K562 (cell line): Measurements from ENCODE around the gene NPC1. TPM values are rescaled to one million over a fixed set of nuclear protein-coding genes. Genes with fewer than 3 reads are reported as not detected.

Experiments
- ATAC-seq: fragments of 200-7000 bp; cut with Tn5 transposase; 3 replicates; pipeline ENCODE4 v1.9.1; 2020; ENCODE audit warnings: moderate library complexity
- BruUV-seq: library from RNA; stranded (reverse); fragments of 400-500 nt; replicated peaks from 2 replicates; lab custom pipeline; 2021; lab: Mats Ljungman, UMichigan
- CTCF ChIA-PET: fragments of 300-600 bp; formaldehyde crosslinking; extraction: SDS; loops from one replicate; lab custom pipeline; 2021; ENCODE audit warnings: low intra/inter-chr PET ratio; lab: Yijun Ruan, JAX
- POLR2A ChIA-PET: fragments of 300-600, 350-650 bp; sonication (Branson Sonifier 250); formaldehyde crosslinking; extraction: SDS; loops from one replicate; lab custom pipeline; 2021; ENCODE audit warnings: antibody characterized with exemption, inconsistent platforms; lab: Yijun Ruan, JAX
- DNase-seq, 4 experiments: peaks; one replicate each; pipeline versions ENCODE4 v3.0.0 to v3.0.0-alpha.2; 2011 to 2018; ENCODE audit warnings: low spot score in 3 of 4, mixed read lengths in 3 of 4; ENCODE audit errors: extremely low read depth in 1 of 4
- FAIRE-seq: peaks from 2 replicates; lab custom pipeline; 2011; peaks lifted over from hg19 to GRCh38; lab: Jason Lieb, UNC
- H2AFZ ChIP-seq: 2 replicates; pipeline ENCODE4 v1.6.0; 2011; ENCODE audit warnings: low read depth, low read length, control low read depth, inconsistent platforms
- H3K27ac ChIP-seq: fragments of 200-600 bp; 3 replicates; pipeline ENCODE4 v1.8.0; 2011; ENCODE audit warnings: low read depth, mild to moderate bottlenecking, control low read depth, inconsistent platforms, low read length, moderate library complexity, mixed read lengths; ENCODE audit errors: extremely low read depth
- H3K27me3 ChIP-seq, 2 experiments: fragments of 300-600 bp in 1 of 2; 2 replicates in 1 of 2; 3 replicates in 1 of 2; pipeline versions ENCODE4 v1.6.0 to v1.8.0; 2011; ENCODE audit warnings: inconsistent platforms in 2 of 2, low read length in 2 of 2, mild to moderate bottlenecking in 1 of 2, mixed read lengths in 1 of 2, moderate library complexity in 1 of 2; ENCODE audit not compliant: control insufficient read depth in 2 of 2, insufficient read depth in 2 of 2
- H3K36me3 ChIP-seq: fragments of 300-600 bp; 3 replicates; pipeline ENCODE4 v1.8.0; 2011; ENCODE audit warnings: mild to moderate bottlenecking, low read length, inconsistent platforms; ENCODE audit not compliant: control insufficient read depth, insufficient read depth
- H3K4me1 ChIP-seq, 2 experiments: fragments of 200-600 bp in 1 of 2; replicated peaks in 1 of 2; 2 replicates in 1 of 2; 3 replicates in 1 of 2; pipeline versions ENCODE4 v1.5.1 to v1.8.0; 2011; ENCODE audit warnings: inconsistent platforms in 2 of 2, low read length in 2 of 2, mild to moderate bottlenecking in 1 of 2, mixed read lengths in 1 of 2, moderate library complexity in 1 of 2; ENCODE audit not compliant: control insufficient read depth in 2 of 2, insufficient read depth in 2 of 2
- H3K4me2 ChIP-seq: 2 replicates; pipeline ENCODE4 v1.6.1; 2011; ENCODE audit warnings: low read length, control low read depth, inconsistent platforms, mixed read lengths; ENCODE audit not compliant: insufficient read depth
- H3K4me3 ChIP-seq: fragments of 200-600 bp; sonication (generic), shearing (Covaris generic); 2 replicates; pipeline ENCODE4 v1.5.1; 2016; ENCODE audit warnings: control low read depth, inconsistent platforms
- H3K79me2 ChIP-seq: fragments of 200-600 bp; 3 replicates; pipeline ENCODE4 v1.8.0; 2011; ENCODE audit warnings: low read length, inconsistent platforms; ENCODE audit not compliant: control insufficient read depth, insufficient read depth
- H3K9ac ChIP-seq, 2 experiments: 2 replicates each; pipeline versions ENCODE4 v1.6.0 to v1.6.1; 2011; ENCODE audit warnings: low read depth in 2 of 2, low read length in 2 of 2, control low read depth in 1 of 2, inconsistent platforms in 1 of 2, mild to moderate bottlenecking in 1 of 2, mixed read lengths in 1 of 2; ENCODE audit not compliant: insufficient read depth in 1 of 2
- H3K9me1 ChIP-seq: one replicate; pipeline ENCODE4 v1.6.0; 2011; ENCODE audit warnings: inconsistent platforms, mild to moderate bottlenecking, low read length, moderate library complexity; ENCODE audit not compliant: control insufficient read depth, insufficient read depth
- H3K9me3 ChIP-seq: replicated peaks from 2 replicates; pipeline ENCODE4 v1.5.1; 2011; ENCODE audit warnings: low read depth, low read length, inconsistent platforms; ENCODE audit not compliant: control insufficient read depth, insufficient read depth
- H4K20me1 ChIP-seq: replicated peaks from 2 replicates; pipeline ENCODE4 v1.6.1; 2011; ENCODE audit warnings: low read length, inconsistent platforms, mixed read lengths; ENCODE audit not compliant: control insufficient read depth, insufficient read depth
- DIDO1 ChIP-seq: fragments of 450-650 bp; IDR thresholded peaks from 2 replicates; pipeline ENCODE4 v1.6.1; 2016; ENCODE audit warnings: low read depth, missing biosample characterization, missing genetic modification characterization
- ID3 ChIP-seq, 2 experiments: fragments of 250-450 bp in 1 of 2; fragments of 450-650 bp in 1 of 2; sonication (Bioruptor Pico) in 1 of 2; IDR thresholded peaks; 2 replicates each; pipeline versions ENCODE4 v1.6.1 to v1.8.0; 2016 to 2021; ENCODE audit warnings: mild to moderate bottlenecking in 2 of 2, moderate library complexity in 2 of 2, missing compliant biosample characterization in 1 of 2, missing genetic modification characterization in 1 of 2
- MEIS2 ChIP-seq: fragments of 450-650 bp; IDR thresholded peaks from 2 replicates; pipeline ENCODE4 v1.6.1; 2014; ENCODE audit warnings: mild to moderate bottlenecking; ENCODE audit not compliant: partially characterized antibody
- NFRKB ChIP-seq: fragments of 450-650 bp; IDR thresholded peaks from 2 replicates; pipeline ENCODE4 v1.6.1; 2016; ENCODE audit warnings: low read depth
- NR2C2 ChIP-seq, 2 experiments: fragments of 200-800 bp in 1 of 2; sonication (Bioruptor generic) in 1 of 2; sonication (generic) in 1 of 2; formaldehyde crosslinking in 1 of 2; IDR thresholded peaks; 2 replicates each; pipeline versions ENCODE4 v1.6.1 to v1.8.0; 2016 to 2022; ENCODE audit warnings: mild to moderate bottlenecking in 1 of 2, missing compliant biosample characterization in 1 of 2, missing genetic modification characterization in 1 of 2, missing genetic modification reagents in 1 of 2
- RBM22 ChIP-seq: fragments of 200-400 bp; formaldehyde crosslinking; IDR thresholded peaks from 2 replicates; pipeline ENCODE4 v1.6.1; 2018; ENCODE audit warnings: low read length, low read depth; ENCODE audit not compliant: poor library complexity, severe bottlenecking
- SAFB2 ChIP-seq: fragments of 200-400 bp; formaldehyde crosslinking; IDR thresholded peaks from 2 replicates; pipeline ENCODE4 v1.6.1; 2018; ENCODE audit warnings: borderline replicate concordance, low read length, low read depth, moderate library complexity; ENCODE audit not compliant: severe bottlenecking
- ZFP91 ChIP-seq: sonication (generic); formaldehyde crosslinking; IDR thresholded peaks from 2 replicates; pipeline ENCODE4 v1.8.0; 2022; ENCODE audit warnings: mild to moderate bottlenecking, missing genetic modification reagents
- ZNF133 ChIP-seq: fragments of 250-450 bp; sonication (Bioruptor Pico); IDR thresholded peaks from 2 replicates; pipeline ENCODE4 v1.4.0; 2020; ENCODE audit warnings: mild to moderate bottlenecking
- ZNF316 ChIP-seq: fragments of 450-650 bp; IDR thresholded peaks from 2 replicates; pipeline ENCODE4 v1.6.1; 2016
- WGBS: fragments of 100-300 bp; shearing (Covaris generic); methylation state at CpG from one replicate; pipeline ENCODE4 v1.1.6; 2016; ENCODE audit warnings: low coverage, mixed read lengths; ENCODE audit not compliant: insufficient coverage; ENCODE audit errors: missing lambda C conversion rate; 5-methylcytosine and 5-hydroxymethylcytosine counted together
- in situ Hi-C: fragments of 300-500 bp; cut with MboI; formaldehyde crosslinking; loops from 4 replicates; pipeline ENCODE4 v1.15.0; 2018; ENCODE audit warnings: inconsistent platforms, mixed read lengths
- intact Hi-C: fragments of 100-400 bp; cut with micrococcal nuclease; formaldehyde crosslinking; loops from 2 replicates; pipeline ENCODE4 v1.14.2; 2022
- polyA plus RNA-seq, 8 experiments: library from polyadenylated mRNA; depleted of rRNA in 4 of 8; stranded (reverse) in 5 of 8; unstranded in 3 of 8; fragments of >200 nt; fragmentation: Nextera tagmentation in 2 of 8; fragmentation: Illumina TruSeq in 1 of 8; extraction: Ambion mirVana in 2 of 8; extraction: Trizol in 1 of 8; gene quantifications; 2 replicates each; pipeline versions ENCODE4 v1.2.1 to v1.2.3, GENCODE V29; 2011 to 2014; ENCODE audit warnings: inconsistent platforms in 1 of 8, missing spikeins in 1 of 8
- total RNA-seq, 7 experiments: library from RNA; depleted of rRNA in 6 of 7; stranded (reverse); fragments of >200 nt in 6 of 7; fragmentation: Illumina TruSeq in 2 of 7; extraction: Trizol in 2 of 7; gene quantifications; 2 replicates each; pipeline versions ENCODE4 v1.2.1 to v1.2.3, GENCODE V29; 2011 to 2021; ENCODE audit warnings: low replicate concordance in 1 of 7

Gene NPC1
- total and polyA plus RNA-seq, 9 of the 15 experiments (the other 6 are each of a cell fraction or from before 2014, with no cell fraction given) = 17.1 to 45.9 (median 27.6) TPM

GRCh38 chr18:23494992-23495391 is 91.3 kb downstream of the NPC1 start:
- Histone ChIP-seq H3K4me2 (no peak overlapping the region), H3K4me3 (no peak overlapping the region), H3K9me3 (no peaks in the 10 kb centered on the region; the same call in 1 of the 2 replicates), H3K36me3 (no peaks in the 10 kb centered on the region), H4K20me1 (no peaks in the 10 kb centered on the region), H3K27ac (no peak overlapping the region), H3K9me1 (no peaks in the 10 kb centered on the region), H3K4me1 (peaks cover 4 to 5% of the 10 kb centered on the region in 2 experiments; a peak in 3 of 5 replicates), H3K79me2 (no peaks in the 10 kb centered on the region)
- POLR2A ChIA-PET = no interaction called here
- 26% methylated on average over 1 of the region's 1 CpG for WGBS
- CTCF ChIA-PET = no interaction called here
- intact Hi-C loops = no loop called here
- DNase-seq = peak in 1 of 4 experiments; percentile 4
- TF ChIP-seq MEIS2 (peak; percentile 5), ZNF133 (no peak)
- TF ChIP-seq, all 486 proteins: peak for 1
- H3K27me3 ChIP-seq = no peaks in the 10 kb centered on the region
- no peak overlapping the region for H2AFZ ChIP-seq
- FAIRE-seq (no peak), ATAC-seq (no peak)
- in situ Hi-C loops = no loop called here
- no peak overlapping the region for H3K9ac ChIP-seq
- BruUV-seq = no TSS peak

- Histone ChIP-seq H3K27me3 (no peaks in the 10 kb centered on the region), H3K4me1 (peaks cover 0 to 1% of the 10 kb centered on the region in 2 experiments; a peak in 3 of 5 replicates), H3K27ac (no peak overlapping the region), H3K9me1 (no peaks in the 10 kb centered on the region), H3K9ac (no peak overlapping the region), H3K9me3 (no peaks in the 10 kb centered on the region; the same call in 1 of the 2 replicates), H3K4me3 (no peak overlapping the region), H2AFZ (no peak overlapping the region), H3K79me2 (no peaks in the 10 kb centered on the region), H3K4me2 (no peak overlapping the region), H3K36me3 (no peaks in the 10 kb centered on the region), H4K20me1 (no peaks in the 10 kb centered on the region)
- POLR2A ChIA-PET = interaction anchor here (0.6 kb wide), 1 partner anchor 78 kb away, joined by 3 read pairs; no protein-coding TSS in a partner anchor
- no TSS peak for BruUV-seq
- no peak for FAIRE-seq
- whole genome bisulfite sequencing = 17% methylated on average over 1 of the region's 1 CpG
- in situ Hi-C loops (no loop called here), intact Hi-C loops (no loop called here)
- CTCF ChIA-PET = interaction anchor here (0.7 kb wide), 1 partner anchor 363 kb away, joined by 3 read pairs; no protein-coding TSS in a partner anchor
- no peak for ATAC-seq
- DNase-seq = no peak
- TF ChIP-seq ZFP91 (CRISPR knock-in tag) = no peak
- TF ChIP-seq DIDO1 (tag) = no peak
- TF ChIP-seq RBM22 = no peak
- no peak for TF ChIP-seq SAFB2
- no peak for TF ChIP-seq ZNF316
- TF ChIP-seq NR2C2 (CRISPR knock-in tag; IDR thresholded peaks at IDR 0.05) = no peak
- TF ChIP-seq NR2C2 (tag; IDR thresholded peaks at IDR 0.05) = no peak
- TF ChIP-seq NFRKB = no peak
- TF ChIP-seq ID3 (CRISPR knock-in tag; IDR thresholded peaks at IDR 0.05) = no peak
- TF ChIP-seq ID3 (tag; IDR thresholded peaks at IDR 0.05) = no peak
These were observed 92.7 kb downstream of the NPC1 start for GRCh38 chr18:23493654-23494053.
